Neural progenitor cell (in vitro differentiated cells): Measurements from ENCODE around the gene SLAIN1.

Experiments used
- EZH2 ChIP-seq: fragments of 200-600 bp; sonication (generic); IDR thresholded peaks from 2 replicates; pipeline ENCODE4 v1.6.1; 2017; ENCODE audit warnings: antibody characterized with exemption, mild to moderate bottlenecking, moderate library complexity
- TF ChIP-seq, protein P1 (sequence below): fragments of 200-600 bp; sonication (generic); IDR thresholded peaks from 2 replicates; pipeline ENCODE4 v1.5.1; 2017; ENCODE audit warnings: antibody characterized with exemption, mild to moderate bottlenecking

DNA sequence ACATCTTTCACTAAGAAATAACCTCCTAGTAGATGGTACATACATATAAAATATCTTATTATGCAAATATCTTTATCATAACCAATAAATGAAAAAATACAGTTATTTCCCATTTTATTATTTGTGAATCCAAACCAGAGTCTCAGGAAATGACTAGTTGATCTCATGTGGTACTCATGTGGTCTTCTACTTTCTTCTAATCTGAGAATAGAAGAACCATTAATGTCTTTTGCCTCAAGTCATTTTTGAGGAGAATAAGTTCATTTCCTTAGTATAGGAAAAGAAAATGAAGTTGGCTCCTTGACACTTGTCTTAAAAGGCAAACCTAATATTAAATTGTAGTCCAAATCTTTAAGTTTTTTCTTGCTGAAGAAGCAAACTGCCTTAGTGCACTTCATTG lies 114.5 kb downstream of the SLAIN1 start:
- TF ChIP-seq, protein P1, sequence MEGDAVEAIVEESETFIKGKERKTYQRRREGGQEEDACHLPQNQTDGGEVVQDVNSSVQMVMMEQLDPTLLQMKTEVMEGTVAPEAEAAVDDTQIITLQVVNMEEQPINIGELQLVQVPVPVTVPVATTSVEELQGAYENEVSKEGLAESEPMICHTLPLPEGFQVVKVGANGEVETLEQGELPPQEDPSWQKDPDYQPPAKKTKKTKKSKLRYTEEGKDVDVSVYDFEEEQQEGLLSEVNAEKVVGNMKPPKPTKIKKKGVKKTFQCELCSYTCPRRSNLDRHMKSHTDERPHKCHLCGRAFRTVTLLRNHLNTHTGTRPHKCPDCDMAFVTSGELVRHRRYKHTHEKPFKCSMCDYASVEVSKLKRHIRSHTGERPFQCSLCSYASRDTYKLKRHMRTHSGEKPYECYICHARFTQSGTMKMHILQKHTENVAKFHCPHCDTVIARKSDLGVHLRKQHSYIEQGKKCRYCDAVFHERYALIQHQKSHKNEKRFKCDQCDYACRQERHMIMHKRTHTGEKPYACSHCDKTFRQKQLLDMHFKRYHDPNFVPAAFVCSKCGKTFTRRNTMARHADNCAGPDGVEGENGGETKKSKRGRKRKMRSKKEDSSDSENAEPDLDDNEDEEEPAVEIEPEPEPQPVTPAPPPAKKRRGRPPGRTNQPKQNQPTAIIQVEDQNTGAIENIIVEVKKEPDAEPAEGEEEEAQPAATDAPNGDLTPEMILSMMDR: no peak
- no peak for TF ChIP-seq EZH2
